Fibroblast of mammary gland (primary cell): Measurements from ENCODE around the gene PCDHA7.
A peak's percentile ranks its signal among the peaks of the same experiment; 100 is the strongest.
"Not testable (repeated sequence)": the region's sequence is repeated elsewhere in the genome, so short reads cannot be mapped to it uniquely, and the experiment has no call there.

Experiments used
- DNase-seq: peaks from one replicate; pipeline ENCODE4 v3.0.0-alpha.2; 2010; ENCODE audit warnings: low read depth
- H3K4me3 ChIP-seq: 2 replicates; pipeline ENCODE4 v1.5.1; 2011; ENCODE audit warnings: low read depth, mild to moderate bottlenecking, low read length, moderate library complexity; ENCODE audit not compliant: control insufficient read depth
- TF ChIP-seq, protein P1 (sequence below): conservative IDR thresholded peaks from 2 replicates; pipeline ENCODE4 v1.5.1; 2011; ENCODE audit warnings: low read depth, low read length, inconsistent platforms; ENCODE audit not compliant: control insufficient read depth, insufficient read depth

PCDHA7 gene

GRCh38 chr5:140833993-140834392, at the start of gene PCDHA7:
Gene PCDHA7 (plus strand): TSS chr5:140834269. CDS start chr5:140834384, 115 bp downstream.
- no peak within 1 kb of the TSS for H3K4me3 ChIP-seq

GRCh38 chr5:140785905-140786686, 48.0 kb upstream of the PCDHA7 start, which contains the start of gene PCDHA1:
Gene PCDHA1 (plus strand): TSS chr5:140786140.
- no peak within 1 kb of the TSS for H3K4me3 ChIP-seq
- TF ChIP-seq, protein P1, sequence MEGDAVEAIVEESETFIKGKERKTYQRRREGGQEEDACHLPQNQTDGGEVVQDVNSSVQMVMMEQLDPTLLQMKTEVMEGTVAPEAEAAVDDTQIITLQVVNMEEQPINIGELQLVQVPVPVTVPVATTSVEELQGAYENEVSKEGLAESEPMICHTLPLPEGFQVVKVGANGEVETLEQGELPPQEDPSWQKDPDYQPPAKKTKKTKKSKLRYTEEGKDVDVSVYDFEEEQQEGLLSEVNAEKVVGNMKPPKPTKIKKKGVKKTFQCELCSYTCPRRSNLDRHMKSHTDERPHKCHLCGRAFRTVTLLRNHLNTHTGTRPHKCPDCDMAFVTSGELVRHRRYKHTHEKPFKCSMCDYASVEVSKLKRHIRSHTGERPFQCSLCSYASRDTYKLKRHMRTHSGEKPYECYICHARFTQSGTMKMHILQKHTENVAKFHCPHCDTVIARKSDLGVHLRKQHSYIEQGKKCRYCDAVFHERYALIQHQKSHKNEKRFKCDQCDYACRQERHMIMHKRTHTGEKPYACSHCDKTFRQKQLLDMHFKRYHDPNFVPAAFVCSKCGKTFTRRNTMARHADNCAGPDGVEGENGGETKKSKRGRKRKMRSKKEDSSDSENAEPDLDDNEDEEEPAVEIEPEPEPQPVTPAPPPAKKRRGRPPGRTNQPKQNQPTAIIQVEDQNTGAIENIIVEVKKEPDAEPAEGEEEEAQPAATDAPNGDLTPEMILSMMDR, result no peak
- peak; percentile 2 for DNase-seq

More at GRCh38 chr5:140833993-140834392, at the start of gene PCDHA7:
- DNase-seq, result peak; percentile 20
- TF ChIP-seq, protein P1, result peak; percentile 19

DNA sequence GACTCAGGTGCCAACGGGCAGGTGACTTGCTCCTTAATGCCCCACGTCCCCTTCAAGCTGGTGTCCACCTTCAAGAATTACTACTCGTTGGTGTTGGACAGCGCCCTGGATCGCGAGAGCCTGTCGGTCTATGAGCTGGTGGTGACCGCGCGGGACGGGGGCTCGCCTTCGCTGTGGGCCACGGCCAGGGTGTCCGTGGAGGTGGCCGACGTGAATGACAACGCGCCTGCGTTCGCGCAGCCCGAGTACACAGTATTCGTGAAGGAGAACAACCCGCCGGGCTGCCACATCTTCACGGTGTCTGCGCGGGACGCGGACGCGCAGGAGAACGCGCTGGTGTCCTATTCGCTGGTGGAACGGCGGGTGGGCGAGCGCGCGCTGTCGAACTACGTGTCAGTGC, 46.6 kb upstream of the PCDHA7 start:
- not testable (repeated sequence) for H3K4me3 ChIP-seq, DNase-seq

- not testable (repeated sequence) for DNase-seq, H3K4me3 ChIP-seq
Measured at GRCh38 chr5:140787849-140788504, 46.1 kb upstream of the PCDHA7 start.

DNA sequence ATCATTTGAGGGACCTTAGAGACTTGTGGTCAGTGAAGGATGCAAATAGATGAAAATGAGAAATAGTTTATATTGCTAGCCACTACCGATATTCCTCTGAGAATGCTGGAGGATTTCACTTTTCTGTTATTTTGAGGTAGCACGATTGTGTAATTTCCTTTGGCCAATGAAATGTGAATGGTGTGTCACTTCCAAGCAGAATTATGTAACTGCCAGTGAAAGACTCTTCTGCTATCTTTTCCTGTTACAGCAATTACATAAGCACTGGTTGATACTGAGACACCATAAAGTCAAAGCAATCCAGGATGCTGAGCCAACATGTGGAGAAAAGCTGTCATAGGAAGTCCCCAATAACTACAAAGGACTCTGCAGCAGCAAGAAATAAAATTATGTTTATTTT, 43.0 kb upstream of the PCDHA7 start:
- DNase-seq, result no peak
- TF ChIP-seq, protein P1, result no peak
- no peak overlapping the region for H3K4me3 ChIP-seq

GRCh38 chr5:140794595-140795258, 39.3 kb upstream of the PCDHA7 start, which contains the start of gene PCDHA2:
Gene PCDHA2 (plus strand): TSS chr5:140794852.
- DNase-seq, result peak; percentile 3
- H3K4me3 ChIP-seq, result no peak within 1 kb of the TSS
- TF ChIP-seq, protein P1, result peak; percentile 16

- no peak for DNase-seq
- no peak overlapping the region for H3K4me3 ChIP-seq
- TF ChIP-seq, protein P1, result peak; percentile 21
Measured at GRCh38 chr5:140795259-140795641, 38.8 kb upstream of the PCDHA7 start.

GRCh38 chr5:140796072-140796717, 37.9 kb upstream of the PCDHA7 start:
- not testable (repeated sequence) for DNase-seq, H3K4me3 ChIP-seq
